ENCODE measurements around the gene PNPLA5.
"Not testable (repeated sequence)": the region's sequence is repeated elsewhere in the genome, so short reads cannot be mapped to it uniquely, and the experiment has no call there.

Gene PNPLA5

GRCh38 chr22:43891360-43892182 lies at the start of gene PNPLA5:
Gene PNPLA5, minus strand, starts transcription at chr22:43892013. Its CDS starts 133 bp downstream, at chr22:43891880.
- no peak for DNase-seq

DNA sequence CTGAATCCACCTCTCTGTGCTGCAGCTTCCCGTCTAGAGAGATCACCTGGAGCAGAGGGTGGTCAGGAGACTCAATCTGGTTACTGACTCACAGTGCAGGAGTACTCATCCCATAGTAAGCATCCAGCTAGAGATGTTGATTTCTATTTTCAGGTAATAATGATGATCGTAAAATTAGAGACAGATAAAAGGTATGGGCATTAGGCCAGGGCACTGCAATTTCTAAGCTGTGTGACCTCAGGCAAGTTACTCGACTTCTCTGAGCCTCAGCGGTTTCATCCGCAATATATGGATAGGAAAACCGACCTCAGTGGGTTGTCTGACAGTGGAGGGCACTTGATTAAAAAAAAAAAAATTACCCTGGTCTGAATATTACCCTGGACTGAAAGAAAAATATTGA lies 49.6 kb upstream of the PNPLA5 start:
- no peak for DNase-seq

GRCh38 chr22:43931771-43932170 lies 40.0 kb upstream of the PNPLA5 start:
- DNase-seq, result no peak

- DNase-seq, result no peak
Measured at GRCh38 chr22:43928908-43929307, 37.1 kb upstream of the PNPLA5 start.

GRCh38 chr22:43928468-43928867 lies 36.7 kb upstream of the PNPLA5 start:
- peak in 1 of 2 donors; percentile 27 for DNase-seq

DNA sequence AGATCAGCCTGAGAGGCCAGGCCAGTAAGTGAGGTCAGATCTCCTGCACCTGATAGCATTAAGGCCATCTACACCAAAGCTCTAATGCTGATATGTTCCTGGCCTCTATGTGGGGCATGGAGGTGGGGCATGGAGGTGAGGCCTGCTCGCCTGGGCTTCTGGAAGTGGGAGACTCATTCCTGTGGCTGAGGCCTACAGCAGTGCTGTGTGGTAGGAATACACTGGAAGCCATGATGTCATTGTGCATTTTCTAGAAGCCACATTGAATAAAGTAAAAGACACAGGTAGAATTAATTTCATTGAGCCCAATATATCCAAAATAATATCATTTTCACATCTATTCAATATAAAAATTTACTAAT lies 34.5 kb upstream of the PNPLA5 start:
- no peak for DNase-seq

DNA sequence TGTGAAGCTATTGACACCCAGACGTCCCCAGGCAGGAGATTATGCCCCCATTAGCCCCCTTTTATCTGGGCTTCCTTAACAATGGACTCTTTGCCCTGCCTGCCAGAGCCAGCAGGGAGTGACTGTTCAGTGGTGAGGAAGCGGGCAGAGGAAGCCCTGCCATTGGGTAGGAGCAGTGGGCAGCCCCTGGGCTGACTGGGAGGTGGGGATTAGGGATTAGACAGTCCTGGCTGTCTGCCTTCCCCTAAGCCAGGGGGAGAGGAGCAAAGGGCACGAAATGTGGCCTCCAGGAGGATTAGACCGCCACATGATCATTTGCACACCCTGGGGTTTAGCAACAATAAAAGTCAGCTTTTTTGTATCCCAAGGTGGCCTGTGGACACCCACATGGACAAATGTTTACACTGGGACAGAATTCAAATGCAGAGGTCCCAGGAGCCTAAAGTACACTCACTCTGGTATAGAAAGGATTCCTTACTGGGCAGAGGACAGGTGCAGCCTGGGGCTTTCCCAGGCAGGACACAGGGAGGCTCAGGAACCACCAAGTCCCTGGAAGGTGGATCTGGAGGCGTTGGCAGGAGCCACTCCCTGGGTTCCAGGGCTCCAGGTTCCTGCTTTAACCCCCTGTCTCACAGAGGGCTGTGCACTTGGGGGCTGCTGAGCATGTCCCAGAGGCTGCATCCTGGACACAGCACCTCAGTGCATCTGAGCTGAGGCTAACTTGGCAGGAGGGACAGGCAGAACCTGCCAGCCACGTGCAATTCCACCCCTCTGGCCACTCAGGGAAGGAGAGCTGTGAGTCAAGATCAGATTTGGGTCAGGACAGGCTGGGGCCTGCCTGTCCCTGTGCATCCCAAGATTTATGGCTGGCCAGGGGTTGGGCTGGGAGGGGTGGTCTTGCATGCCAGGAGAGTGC lies 33.9 kb upstream of the PNPLA5 start:
- no peak for DNase-seq

DNA sequence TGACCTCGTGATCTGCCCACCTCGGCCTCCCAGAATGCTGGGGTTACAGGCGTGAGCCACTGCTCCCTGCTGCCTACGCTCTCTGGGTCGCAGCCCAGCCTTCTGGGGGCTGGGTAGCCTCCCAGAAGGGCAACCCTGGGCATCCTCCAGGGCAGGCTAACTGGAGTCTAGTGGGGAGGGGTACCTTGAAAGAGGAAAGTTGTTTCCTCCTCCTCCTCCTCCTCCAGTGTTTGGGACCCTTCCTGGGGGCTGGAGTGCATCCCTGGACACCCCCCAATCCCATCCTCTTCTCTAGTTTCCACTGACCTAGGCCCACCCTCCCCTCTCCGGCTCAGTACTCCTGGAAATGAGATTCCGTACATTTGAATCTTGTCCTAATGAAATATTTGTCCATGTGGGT lies 33.1 kb upstream of the PNPLA5 start:
- no peak for DNase-seq

GRCh38 chr22:43923631-43924464 lies 32.0 kb upstream of the PNPLA5 start, which contains the start of gene PNPLA3:
Gene PNPLA3, plus strand, starts transcription at chr22:43923805. Its CDS starts 107 bp downstream, at chr22:43923912.
- peak; percentile 70 to 76 for DNase-seq

- DNase-seq, result peak in 1 of 2 donors; percentile 25
Measured at GRCh38 chr22:43923191-43923590, 31.4 kb upstream of the PNPLA5 start.

DNA sequence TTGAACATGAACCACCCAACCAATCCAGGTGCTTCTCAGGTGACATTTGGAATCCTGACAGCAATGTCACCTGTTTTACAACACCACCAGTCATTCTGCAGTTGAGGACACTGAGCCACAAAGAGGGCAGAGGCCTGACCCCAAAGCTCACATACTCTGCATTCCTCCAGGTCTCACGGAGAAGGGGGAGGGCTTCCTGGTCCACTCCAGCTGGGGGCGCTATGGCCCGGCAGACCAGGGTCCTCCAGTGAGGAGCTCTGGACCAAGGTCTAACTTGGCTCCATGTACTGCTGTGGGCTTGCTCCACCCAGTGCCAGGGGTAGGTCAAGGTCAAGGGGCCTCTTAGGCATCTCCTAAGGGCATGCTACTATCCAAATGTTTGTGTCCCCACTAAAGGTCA lies 30.3 kb upstream of the PNPLA5 start:
- DNase-seq, result no peak

- DNase-seq, result no peak
Measured at GRCh38 chr22:43921370-43921769, 29.6 kb upstream of the PNPLA5 start.

DNA sequence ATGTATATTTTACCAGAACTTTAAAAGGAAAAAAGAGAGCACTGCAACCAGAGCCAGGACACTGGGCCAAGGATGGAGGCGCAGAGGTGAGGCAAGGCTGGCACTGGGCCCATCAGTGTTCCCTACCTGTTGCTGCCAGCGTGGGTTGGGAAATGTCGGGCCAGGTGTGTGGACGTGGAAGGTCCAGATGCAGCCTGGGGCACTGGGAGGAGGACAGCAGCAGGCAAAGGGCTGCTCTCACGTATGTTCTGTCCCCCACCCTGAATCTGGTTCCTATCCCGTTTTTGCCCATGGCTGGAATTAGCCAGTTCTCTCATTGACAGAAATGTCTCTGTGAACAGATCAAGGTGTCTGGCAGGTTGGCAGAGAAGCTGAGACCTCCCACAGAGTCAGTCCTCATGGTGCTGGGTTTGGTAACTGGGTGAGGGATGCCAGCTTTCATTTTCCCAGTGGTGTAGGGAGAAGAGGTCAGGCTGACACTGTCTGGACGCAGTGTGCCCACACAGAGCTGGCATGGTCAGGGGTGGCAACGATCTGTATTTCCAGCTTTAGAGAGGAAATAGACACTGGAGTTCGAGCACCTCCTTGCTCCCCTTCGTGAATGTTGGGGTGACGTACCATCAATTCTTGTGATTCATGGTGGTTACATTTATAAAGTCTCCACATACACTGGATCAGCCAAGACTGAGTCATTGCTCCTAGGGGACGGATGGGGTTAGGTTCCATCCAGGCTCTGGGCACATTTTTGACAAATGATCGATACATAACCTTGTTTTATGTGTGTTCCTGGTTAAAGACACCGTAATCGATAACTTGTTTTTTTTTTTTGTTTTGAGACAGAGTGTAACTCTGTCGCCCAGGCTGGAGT lies 27.5 kb upstream of the PNPLA5 start:
- DNase-seq, result no peak

DNA sequence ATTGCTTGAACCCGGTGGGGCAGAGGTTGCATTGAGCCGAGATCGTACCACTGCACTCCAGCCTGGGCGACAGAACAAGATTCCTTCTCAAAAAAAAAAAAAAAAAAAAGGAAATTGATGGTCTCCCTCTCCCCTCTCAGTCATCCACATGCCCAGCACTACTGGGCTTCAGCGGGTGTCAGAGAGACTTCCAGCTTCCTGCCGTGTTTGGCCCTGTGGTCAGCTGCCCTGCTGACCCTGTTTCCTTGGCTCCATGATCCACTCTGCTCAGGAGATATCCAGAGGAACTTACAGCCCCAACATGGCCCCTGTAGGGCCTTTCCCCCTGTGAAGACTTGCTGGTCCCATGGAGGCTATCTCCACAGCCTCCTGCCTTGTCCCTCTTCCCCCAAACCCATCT lies 25.7 kb upstream of the PNPLA5 start:
- no peak for DNase-seq

- no peak for DNase-seq
Measured at GRCh38 chr22:43911351-43911750, 19.5 kb upstream of the PNPLA5 start.

GRCh38 chr22:43910178-43910695 lies 18.4 kb upstream of the PNPLA5 start:
- no peak for DNase-seq

DNA sequence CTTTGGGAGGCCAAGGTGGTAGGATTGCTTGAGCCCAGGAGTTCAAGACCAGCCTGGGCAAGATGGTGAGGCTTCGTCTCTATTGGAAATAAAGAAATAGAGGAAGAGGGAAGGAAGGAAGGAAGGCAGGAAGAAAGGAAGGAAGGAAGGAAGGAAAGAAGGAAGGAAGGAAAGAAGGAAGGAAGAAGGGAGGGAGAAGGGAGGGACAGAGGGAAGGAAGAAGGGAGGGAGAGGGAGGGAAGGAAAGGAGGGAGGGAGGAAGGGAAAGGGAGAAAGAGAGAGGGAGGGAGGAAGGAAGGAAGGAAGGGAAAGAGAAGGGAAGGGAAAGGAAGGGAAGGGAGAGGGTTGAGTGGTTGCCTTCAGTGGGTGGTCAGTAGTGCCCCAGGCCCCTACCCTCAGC lies 17.9 kb upstream of the PNPLA5 start:
- no peak for DNase-seq

DNA sequence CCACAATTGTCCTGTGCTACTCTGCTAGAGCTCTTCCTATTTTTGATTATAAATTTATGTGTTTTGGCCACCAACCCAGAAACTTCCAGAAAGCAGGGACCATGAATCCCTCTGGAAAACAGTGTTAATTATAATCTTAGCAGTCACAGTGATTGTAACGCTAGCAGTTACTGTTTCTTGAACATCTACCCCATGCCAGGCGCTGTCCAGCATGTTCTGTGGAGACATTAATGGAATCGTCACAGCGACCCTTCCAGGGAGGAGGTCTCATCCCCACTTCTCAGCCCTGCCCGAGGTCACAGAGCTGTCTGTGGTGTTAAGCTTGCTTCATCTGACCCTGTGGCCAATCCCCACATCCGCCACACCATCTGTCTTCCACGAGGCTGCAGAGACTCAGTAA lies 13.9 kb upstream of the PNPLA5 start:
- no peak for DNase-seq

DNA sequence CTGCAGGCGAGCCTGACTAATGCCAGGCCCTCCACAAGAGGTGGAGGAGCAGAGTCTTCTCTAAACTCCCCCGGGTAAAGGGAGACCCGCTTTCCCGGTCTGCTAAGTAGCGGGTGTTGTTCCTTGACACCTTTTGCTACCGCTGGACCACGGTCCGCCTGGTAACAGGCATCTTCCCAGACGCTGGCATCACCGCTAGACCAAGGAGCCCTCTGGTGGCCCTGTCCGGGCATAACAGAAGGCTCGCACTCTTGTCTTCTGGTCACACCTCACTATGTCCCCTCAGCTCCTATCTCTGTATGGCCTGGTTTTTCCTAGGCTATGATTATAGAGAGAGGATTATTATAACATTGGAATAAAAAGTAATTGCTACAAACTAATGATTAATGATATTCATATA lies 12.6 kb upstream of the PNPLA5 start:
- DNase-seq, result peak; percentile 56 to 58

DNA sequence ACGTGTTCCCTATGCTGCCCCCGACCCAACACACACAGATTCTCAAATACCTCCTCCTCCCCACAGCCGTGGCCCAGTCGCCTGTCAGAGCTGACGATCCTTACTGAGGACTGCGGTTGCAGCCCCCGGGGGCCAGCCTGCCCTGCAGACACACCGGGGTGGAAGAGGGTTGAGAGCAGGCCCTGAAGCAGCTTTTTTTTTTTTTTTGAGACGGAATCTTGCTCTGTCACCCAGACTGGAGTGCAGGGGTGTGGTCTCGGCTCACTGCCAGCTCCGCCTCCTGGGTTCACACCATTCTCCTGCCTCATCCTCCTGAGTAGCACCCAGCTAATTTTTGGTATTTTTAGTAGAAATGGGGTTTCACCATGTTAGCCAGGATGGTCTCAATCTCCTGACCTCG lies 11.2 kb upstream of the PNPLA5 start:
- DNase-seq, result not testable (repeated sequence)

- DNase-seq, result no peak
Measured at GRCh38 chr22:43901976-43902643, 10.3 kb upstream of the PNPLA5 start.

Data from CD4-positive, alpha-beta T cell treated with Interleukin-4 for 1 hour (primary cell).